ENCODE data around the gene ISG20L2. TPM values are rescaled to one million over a fixed set of nuclear protein-coding genes. Genes with fewer than 3 reads are reported as not detected.

The ISG20L2 gene
- total RNA-seq, 1 experiment from 2014 or later = 9.6 TPM

DNA sequence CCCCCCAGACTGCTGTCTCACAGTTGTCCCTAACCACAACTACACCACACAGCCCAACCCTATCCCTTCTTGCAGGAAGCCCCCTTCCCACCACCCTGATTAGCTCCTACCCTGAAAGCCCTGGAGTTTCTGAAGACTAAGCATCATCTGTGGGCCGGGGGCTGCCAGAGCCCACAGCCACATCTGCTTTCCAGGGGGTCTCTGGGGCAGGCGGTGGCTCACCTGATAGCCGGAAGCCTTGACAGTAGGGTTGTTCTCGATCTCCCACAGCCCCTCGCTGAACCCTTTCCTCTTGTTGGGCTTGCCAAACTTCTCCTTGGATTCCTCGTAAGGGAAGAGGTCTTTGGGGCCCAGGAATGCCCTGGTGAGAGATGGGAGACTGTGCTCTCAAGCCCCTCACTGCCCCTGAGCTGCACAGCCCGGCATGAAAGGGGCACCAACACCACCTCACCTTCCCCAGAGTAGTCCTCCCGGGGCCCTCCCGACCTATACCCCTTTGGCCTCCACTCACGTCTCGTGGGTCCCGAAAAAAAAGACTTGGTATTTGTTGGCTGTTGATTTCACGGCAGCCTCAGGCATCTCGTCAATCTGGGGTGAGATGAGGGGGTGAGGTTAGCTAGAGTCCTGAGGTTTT is 16.3 kb upstream of the ISG20L2 start:
- no peak for DNase-seq (ENCODE audit: low read depth)
- in situ Hi-C loops (cut with HindIII; ENCODE audit: low pct_unique_long_range_greater_than_20kb, low sequenced_read_pairs) = no loop called here

DNA sequence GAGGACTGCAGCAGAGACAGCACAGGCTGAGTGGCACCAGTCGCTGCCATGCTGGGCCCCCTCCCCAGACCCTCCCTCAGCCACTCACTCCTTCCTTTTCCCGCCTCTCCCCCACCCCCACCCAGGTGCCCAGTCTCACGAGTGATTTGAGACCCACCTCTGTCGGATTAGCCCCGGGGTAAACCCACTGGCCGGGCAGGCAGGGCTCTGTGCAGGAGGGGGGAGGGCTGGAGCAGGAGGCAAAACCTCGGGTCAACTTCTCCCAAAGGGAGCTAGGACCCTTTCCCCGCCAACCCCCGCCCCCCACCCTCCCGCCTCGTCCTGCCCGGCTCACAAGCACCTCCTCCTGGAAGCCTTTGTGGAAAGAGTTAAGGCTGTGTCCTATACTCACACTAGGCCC is 15.8 kb upstream of the ISG20L2 start:
- in situ Hi-C loops (cut with HindIII; ENCODE audit: low pct_unique_long_range_greater_than_20kb, low sequenced_read_pairs) = no loop called here
- no peak for DNase-seq (ENCODE audit: low read depth)

DNA sequence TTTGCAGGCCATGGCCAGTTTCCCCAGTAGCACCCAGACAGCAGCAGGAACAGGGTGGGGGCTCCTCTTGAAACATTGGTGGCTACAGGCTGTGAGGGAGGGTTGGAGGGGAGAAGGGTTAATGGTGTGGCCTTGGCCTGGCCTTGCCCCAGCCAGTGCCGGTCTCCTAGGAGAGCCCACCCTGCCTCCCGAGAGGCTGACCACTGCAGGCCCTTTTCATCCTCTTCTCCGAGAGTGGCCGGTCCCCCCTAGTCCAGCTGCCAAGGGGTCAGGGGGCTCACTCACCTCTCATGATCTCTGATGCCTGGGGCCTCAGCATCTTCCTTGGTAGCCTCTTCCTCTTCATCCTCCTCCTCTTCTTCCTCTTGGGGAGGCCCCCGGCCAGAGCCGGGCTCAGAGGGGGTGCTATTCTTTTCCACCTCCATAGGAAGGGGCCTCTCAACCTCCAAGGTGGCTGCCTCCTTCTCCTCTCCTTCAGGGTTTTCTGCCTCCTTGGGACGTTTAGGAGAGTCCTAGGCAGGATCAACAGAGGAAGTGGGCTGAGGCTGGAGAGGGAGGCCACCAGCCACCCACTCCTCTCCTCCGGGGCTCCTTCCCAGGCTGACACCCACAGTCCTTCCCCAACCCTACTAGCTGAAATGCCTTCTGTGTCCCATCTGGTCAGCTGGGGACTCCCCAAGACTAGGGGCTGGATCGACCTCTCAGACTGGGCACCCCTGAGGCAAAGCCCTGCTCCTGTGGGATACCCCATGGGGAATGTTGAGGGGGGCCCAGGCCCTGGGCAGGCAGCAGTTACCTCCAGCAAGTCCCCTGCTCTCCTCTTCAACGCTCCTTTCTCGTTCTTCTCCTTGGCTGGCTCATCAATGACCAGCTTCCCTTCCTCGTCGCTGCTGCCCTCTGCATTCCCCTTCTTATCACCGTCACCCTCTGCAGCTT is 15.1 kb upstream of the ISG20L2 start:
- no peak for DNase-seq (ENCODE audit: low read depth)
- in situ Hi-C loops (cut with HindIII; ENCODE audit: low pct_unique_long_range_greater_than_20kb, low sequenced_read_pairs) = no loop called here

DNA sequence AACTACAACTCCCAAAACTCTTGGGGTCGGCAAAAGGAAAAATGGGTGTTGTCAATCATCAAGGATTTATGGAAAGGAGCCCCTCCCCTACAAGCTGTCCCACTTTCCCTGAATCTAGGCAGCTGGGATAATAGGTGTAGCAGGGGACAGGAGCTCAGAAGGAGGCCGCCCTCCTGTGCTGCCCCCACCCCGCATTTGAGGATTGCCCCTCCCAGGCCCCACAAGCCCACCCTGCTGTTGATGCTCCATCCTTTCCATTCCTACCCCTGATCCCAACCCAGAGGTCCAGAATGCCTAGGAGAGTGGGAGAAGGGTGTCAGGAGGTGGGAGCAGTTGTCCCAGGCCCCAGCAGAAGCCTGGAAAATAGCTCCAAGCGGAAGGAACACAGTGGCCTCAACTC is 14.2 kb upstream of the ISG20L2 start:
- in situ Hi-C loops (cut with HindIII; ENCODE audit: low pct_unique_long_range_greater_than_20kb, low sequenced_read_pairs) = no loop called here
- DNase-seq (ENCODE audit: low read depth) = no peak

DNA sequence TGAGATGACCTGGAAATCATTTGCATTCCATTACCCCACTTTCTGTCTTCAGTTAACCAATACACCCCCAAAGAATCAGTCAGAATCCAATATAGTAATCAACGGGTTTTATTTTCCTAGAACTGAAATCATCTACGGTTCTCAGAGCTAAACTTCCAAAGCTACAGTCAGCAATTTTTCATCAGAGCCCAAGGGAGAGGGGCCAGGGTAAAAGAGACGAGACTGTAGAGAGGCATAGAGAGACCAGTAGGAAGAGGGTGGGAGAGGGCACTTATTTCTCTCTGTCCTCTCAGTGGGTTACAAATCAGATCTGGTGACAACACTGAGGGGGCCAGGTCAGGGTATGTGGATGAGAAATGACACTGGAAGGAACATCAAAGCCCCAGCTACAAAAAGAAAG is 13.5 kb upstream of the ISG20L2 start:
- no peak for DNase-seq (ENCODE audit: low read depth)
- in situ Hi-C loops (cut with HindIII; ENCODE audit: low pct_unique_long_range_greater_than_20kb, low sequenced_read_pairs) = no loop called here

DNA sequence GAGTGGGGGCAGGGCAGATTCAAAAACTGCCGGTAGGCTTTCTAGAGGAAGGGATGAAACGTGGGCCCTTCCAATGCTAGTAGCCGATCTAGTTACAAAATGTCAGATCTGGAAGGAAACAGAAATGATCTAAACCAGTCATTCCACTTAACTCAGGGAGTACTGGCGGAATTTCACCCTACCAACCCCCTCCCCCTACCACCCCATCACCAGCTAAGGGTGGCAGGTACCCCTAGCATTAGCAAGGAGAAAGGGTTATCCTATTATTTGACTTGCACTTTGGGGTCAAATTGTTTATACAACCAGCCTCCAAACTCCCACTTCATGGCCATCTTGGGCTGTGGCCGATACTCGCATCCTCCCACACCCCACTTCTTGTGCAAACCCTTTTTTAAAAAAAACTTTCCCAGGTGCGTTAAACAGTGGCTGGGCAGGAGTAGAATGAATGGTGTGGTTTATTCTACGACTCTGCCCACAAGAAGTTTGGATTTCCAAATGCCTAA is 13.0 kb upstream of the ISG20L2 start:
- no peak for DNase-seq (ENCODE audit: low read depth)
- in situ Hi-C loops (cut with HindIII; ENCODE audit: low pct_unique_long_range_greater_than_20kb, low sequenced_read_pairs) = no loop called here

DNA sequence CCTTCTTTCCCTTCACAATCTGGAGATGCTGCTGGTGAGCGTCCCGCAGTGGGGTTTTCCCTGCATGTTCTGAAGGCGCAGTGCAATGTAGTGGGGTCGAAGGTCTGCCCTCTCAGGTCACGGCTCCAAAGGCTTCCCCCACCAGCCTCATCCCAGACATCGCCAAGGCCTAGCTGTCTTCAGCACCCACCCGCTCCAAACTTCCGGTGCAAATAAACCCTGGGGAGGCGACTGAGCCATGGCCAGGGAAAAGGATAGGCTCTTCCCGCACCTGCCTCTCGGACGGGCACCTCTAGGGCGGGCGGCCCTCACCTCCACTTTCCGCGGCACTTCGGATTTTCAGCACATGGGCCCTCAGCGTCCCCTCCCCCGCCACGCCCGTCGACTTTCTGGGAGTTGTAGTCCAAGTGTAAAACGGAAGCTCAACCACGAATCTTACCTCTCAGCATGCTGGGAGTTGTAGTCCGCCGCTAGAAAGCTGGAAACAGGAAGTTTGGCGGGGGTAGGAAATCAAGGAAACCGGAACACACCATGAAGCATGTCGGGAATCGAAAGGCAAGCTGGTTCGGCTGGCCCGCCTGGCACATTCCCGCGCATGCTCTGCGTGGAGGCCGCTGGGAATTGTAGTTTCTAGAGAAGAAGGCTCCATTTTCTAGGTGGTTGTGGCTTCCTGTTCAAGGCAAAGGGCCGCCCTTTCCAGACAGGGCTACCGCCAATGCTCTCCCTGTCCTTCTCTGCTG is 12.3 kb upstream of the ISG20L2 start, which contains the start of gene MRPL24:
Gene MRPL24, minus strand, starts transcription at position 348 of the 740 bp plus-strand sequence. CDS start 2,384 bp downstream, outside the sequence.
- in situ Hi-C loops (cut with HindIII; ENCODE audit: low pct_unique_long_range_greater_than_20kb, low sequenced_read_pairs) = no loop called here
- peak; percentile 99 for DNase-seq (ENCODE audit: low read depth)

DNA sequence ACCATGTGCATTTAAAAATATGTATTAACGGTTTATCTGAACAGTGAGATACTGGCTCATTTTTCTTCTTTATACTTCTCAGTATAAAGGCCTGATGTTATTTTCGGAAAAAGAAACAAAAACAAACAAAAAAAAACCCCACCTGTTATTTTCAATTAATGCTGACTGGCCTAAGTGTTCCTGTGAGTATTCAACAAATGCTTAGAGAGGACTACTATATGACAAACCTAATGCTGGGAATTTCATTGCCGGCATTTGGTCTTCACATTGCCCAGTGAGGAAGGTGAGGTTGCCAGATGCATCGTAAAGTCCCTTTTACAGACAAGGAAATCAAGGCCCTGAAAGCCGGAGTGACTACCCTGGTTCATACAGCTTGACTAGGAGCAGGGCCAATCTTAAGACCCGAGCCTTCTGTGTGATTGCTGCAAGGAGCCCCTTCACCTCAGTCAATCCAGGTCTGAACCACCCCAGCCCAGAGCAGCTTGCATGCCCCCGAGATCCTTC is 11.7 kb upstream of the ISG20L2 start:
- in situ Hi-C loops (cut with HindIII; ENCODE audit: low pct_unique_long_range_greater_than_20kb, low sequenced_read_pairs) = no loop called here
- no peak for DNase-seq (ENCODE audit: low read depth)

DNA sequence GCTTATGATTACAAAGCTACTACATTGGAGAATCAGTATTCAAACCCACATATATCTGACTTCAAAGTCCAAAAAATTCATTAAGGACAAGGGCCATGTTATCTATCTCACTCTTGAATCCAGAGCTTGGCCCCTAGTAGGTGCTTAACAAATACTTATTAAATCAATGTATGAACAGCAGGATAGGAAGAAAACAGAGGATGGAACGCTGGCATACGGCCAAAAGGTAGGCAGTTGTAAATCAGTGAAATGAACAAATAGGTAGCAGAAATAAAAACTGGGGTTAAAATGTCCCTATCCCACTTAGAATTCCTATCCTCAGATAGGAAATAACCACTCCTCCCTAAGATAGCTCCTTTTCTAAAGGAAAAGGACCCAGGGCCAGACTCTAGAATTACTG is 10.3 kb upstream of the ISG20L2 start:
- in situ Hi-C loops (cut with HindIII; ENCODE audit: low pct_unique_long_range_greater_than_20kb, low sequenced_read_pairs) = no loop called here
- no peak for DNase-seq (ENCODE audit: low read depth)

DNA sequence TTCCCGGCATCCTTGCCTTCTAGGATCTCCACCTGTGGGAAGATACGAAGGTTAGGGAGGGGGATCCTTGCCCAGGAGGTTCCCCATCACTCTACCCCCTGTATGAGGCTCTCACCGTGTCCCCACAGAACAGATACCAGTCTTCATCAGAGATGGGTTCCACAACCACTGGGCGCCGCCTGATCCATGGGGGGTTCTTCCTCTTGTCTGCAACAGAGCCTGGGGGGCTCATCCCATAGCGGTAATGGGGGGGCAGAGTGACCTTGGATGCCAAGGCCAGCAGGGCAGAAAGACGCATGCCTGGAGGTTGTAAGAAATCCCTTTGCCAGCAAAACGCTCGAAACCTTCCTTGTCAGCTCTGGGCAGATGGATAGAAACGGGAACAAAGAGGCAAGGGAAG is 9.8 kb upstream of the ISG20L2 start:
- in situ Hi-C loops (cut with HindIII; ENCODE audit: low pct_unique_long_range_greater_than_20kb, low sequenced_read_pairs) = no loop called here
- DNase-seq (ENCODE audit: low read depth) = no peak

DNA sequence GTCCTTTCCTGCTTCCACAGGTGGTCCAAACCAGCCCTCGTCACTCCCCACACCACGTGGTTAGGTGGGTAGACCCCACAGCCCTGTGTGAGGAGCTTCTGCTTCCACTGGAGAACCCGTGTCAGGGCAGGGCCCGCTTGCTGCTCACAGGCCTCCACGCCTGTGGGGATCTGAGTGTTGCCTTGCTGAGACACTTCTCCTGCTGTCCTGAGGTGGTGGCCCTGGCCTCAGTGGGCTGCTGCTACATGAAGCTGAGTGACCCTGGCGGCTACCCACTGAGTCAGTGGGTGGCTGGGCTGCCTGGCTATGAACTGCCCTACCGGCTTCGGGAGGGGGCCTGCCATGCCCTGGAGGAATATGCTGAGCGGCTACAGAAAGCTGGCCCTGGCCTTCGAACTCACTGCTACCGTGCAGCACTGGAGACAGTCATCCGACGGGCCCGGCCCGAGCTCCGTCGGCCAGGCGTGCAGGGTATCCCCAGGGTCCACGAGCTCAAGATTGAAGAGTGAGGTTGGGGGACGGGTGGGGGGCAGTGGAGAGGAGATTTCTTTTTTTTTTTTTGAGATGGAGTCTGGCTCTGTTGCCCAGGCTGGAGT is 5.5 kb upstream of the ISG20L2 start:
- no peak for DNase-seq (ENCODE audit: low read depth)
- in situ Hi-C loops (cut with HindIII; ENCODE audit: low pct_unique_long_range_greater_than_20kb, low sequenced_read_pairs) = no loop called here

DNA sequence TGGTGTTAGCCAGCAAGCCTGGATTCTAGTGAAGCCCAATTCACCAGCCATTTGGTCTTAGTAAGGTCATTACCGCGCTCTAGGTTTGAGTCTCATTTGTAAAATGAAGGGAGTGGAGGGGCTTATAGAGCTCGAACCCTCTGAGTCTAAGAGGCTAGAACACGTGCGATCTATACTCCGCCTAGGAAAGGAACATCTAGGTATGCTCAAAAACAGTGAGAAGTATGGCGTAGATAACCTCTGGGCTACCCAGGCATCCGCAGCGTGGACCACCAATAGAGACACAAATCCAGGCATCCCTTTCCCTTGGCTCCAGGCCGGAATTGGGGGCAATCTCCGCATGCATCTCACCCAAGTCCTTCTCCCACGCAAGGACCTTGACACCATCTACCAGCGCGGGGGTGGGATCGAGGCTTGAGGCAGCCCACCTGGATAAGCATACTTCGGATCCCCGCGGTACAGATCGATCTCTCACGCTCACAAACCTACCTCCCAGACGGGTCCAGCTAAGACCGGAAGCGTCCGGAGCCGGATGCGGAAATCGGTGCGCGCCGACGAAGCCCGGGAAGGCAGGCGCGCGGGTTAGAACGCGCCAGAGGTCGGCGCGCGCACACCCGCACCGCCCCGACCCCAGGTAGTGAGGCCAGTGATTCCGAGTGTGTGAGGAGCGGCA is 504 bp downstream of the ISG20L2 start, which contains the start of gene METTL25B:
Gene METTL25B, plus strand, starts transcription at position 544 of the 673 bp plus-strand sequence. CDS start 636 bp downstream, outside the sequence.
- DNase-seq (ENCODE audit: low read depth) = peak; percentile 58
- in situ Hi-C loops (cut with HindIII; ENCODE audit: low pct_unique_long_range_greater_than_20kb, low sequenced_read_pairs) = no loop called here

DNA sequence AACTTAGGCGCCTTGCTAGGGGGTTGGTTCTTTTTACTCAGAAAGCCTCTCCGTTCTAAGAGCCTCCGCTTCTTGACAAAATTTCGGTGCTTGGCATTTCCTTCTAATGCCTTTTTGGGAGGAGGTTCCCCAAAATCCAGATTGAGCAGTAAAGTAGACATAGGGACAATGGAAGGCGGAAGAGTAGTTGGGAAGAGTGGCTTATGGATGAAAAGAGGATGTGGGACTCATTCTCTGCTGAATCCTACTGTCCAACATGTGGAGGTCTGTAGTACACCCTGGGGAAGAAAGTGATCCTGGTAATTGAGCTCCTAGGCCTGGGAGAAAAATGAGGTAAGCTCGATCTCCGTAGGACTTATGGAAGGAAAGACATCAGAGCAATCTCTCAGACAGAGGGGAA is 1.1 kb downstream of the ISG20L2 start:
- no peak for DNase-seq (ENCODE audit: low read depth)
- in situ Hi-C loops (cut with HindIII; ENCODE audit: low pct_unique_long_range_greater_than_20kb, low sequenced_read_pairs) = no loop called here

DNA sequence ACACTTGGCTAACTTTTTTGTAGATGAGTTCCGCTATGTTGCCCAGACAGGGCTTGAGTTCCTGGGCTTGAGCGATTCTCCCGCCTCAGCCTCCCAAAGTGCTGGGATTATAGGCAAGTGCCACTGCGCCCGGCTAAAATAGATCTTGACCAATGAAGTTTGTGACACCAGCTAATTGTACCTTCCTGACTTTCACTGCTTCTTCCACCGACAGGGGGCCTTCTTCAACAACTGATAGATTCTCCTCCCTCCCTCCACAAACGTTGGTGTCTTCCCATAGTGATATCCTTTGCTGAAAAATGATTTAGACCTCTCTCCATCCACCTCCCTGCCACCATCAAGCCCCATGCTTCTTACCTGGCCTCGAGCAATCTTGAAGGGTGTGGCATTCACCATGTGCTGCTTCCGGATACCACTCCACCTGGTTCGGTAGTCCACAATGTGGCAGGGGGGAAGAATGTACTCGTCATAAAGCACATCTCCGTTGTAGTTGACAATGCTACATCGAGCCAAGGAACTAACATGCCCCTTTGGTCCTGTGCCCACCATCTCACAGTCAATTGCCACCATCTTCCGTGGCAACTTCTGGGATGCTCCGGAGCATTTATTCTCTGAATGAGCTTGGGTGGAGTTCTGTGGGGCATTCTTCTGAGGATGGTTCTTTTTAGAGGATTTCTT is 1.9 kb downstream of the ISG20L2 start:
- peak; percentile 70 for DNase-seq (ENCODE audit: low read depth)
- in situ Hi-C loops (cut with HindIII; ENCODE audit: low pct_unique_long_range_greater_than_20kb, low sequenced_read_pairs) = no loop called here

DNA sequence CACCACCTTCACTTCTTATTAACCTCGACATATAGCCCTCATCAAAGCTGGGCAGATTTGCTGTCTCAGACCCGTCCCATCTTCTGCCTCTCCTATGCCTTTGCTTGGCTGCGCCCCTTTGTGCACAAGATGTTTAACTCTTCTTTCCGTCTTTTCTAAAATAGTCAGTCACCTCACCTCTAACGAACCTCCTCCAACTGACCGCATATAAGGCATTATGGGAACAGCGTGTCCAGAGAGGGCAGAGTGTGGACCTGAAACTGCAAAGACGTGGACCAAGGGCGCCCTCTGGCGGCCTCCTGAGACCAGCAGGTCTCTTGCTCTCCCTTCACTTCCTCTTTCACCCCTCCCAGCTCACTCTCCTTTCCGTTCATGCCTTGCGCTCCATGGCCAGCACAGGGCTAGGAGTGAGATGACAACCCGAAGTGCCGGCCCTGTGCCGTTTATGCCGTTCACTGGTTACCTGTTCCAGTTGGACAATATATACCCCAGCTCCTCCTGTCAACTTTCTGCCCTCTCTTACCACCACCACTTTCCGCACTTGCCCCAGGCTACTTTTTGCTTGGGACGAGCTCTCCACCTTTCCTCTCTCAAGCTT is 2.8 kb downstream of the ISG20L2 start:
- DNase-seq (ENCODE audit: low read depth) = peak; percentile 85
- in situ Hi-C loops (cut with HindIII; ENCODE audit: low pct_unique_long_range_greater_than_20kb, low sequenced_read_pairs) = no loop called here

DNA sequence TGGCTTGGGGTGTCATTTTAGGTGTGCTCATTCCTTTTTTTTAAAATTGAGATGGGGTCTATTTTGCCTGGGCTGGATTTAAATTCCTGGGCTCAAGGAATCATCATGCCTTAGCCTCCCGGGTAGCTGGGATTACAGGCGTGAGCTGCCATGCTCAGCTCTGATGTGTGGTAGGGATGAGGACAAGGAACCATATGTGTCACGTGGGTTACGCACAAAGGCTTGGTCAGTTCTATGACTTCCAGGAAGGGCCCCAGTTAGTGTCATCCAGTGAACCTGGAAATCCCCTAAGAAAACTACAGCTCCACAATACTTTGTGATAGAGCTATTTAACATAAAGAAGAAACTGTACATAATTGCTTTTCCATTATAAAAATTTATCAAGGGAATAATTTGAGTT is 7.0 kb downstream of the ISG20L2 start:
- no peak for DNase-seq (ENCODE audit: low read depth)
- in situ Hi-C loops (cut with HindIII; ENCODE audit: low pct_unique_long_range_greater_than_20kb, low sequenced_read_pairs) = no loop called here

DNA sequence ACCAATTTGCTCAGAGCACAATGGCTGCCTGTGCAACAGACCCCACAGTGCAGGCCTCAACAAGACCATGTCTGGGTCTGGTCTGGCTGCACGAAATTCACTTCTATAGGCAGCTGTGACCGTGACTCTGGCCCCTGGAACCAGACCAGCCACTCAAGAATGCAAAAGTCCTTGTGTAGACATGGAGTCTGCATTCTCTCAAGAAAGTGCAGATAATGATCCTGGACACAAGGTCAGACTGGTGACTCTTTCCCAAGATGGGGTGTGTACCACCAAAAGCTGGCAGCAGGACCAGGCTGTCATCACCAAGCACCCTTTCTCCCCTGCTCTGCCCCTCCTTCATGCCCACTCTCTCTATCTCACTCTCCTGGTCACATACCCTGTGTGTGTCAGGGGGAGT is 7.4 kb downstream of the ISG20L2 start:
- DNase-seq (ENCODE audit: low read depth) = no peak
- in situ Hi-C loops (cut with HindIII; ENCODE audit: low pct_unique_long_range_greater_than_20kb, low sequenced_read_pairs) = no loop called here
